ENCODE measurements around the gene TIAL1.

- TF ChIP-seq, protein P1, sequence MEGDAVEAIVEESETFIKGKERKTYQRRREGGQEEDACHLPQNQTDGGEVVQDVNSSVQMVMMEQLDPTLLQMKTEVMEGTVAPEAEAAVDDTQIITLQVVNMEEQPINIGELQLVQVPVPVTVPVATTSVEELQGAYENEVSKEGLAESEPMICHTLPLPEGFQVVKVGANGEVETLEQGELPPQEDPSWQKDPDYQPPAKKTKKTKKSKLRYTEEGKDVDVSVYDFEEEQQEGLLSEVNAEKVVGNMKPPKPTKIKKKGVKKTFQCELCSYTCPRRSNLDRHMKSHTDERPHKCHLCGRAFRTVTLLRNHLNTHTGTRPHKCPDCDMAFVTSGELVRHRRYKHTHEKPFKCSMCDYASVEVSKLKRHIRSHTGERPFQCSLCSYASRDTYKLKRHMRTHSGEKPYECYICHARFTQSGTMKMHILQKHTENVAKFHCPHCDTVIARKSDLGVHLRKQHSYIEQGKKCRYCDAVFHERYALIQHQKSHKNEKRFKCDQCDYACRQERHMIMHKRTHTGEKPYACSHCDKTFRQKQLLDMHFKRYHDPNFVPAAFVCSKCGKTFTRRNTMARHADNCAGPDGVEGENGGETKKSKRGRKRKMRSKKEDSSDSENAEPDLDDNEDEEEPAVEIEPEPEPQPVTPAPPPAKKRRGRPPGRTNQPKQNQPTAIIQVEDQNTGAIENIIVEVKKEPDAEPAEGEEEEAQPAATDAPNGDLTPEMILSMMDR (IDR thresholded peaks at IDR 0.05; ENCODE audit: extremely low read depth in 1 of 2, insufficient read depth in 1 of 2, low read depth in 1 of 2, low read length in 2 of 2), result no peak
- TF ChIP-seq MAX (IDR thresholded peaks at IDR 0.05; ENCODE audit: insufficient read depth, insufficient read length), result no peak
Observed at GRCh38 chr10:119575506-119575905, 21.3 kb downstream of the TIAL1 start.

Measured in endothelial cell of umbilical vein (primary cell).